Suppressor macrophage (primary cell): ENCODE results near the gene TBL1XR1.
"Not testable (repeated sequence)": the region's sequence is repeated elsewhere in the genome, so short reads cannot be mapped to it uniquely, and the experiment has no call there.

Experiments used
- DNase-seq, 4 experiments: peaks; one replicate each; pipeline ENCODE4 v3.0.0-alpha.2; 2020 to 2022

Gene TBL1XR1

DNA sequence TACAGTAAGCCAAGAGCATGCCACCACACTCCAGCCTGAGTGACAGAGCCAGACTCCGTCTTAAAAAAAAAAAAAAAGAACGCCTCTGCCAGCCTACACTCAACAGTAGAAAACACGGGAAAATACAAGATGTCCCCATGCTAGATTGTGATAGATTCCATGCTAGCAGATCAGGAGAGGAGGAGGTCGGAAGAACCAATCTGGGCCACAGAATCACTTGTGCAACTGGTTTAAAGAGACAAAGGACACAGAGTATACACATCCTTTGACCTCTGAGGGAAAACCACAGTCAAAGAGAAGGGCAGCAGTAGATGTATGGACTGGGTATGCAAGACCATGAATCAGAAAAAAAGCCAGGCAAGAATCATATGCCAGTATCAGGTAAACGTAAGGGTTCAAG lies 15.9 kb downstream of the TBL1XR1 start:
- no peak for DNase-seq

DNA sequence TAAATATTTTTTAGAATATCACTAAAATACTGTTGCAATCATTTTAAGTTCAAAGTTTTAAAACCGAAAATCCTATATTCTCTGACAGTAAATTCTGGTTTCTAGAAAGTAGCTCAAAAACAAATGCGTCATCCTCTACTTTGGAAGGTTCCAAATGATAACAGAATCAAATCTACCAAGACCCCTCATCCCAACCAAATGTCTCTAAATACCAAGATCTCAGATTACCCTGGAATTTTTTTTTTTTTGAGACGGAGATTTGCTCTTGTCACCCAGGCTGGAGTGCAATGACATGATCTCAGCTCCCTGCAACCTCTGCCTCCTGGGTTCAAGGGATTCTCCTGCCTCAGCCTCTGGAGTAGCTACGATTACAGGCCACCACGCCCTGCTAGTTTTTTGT lies 16.8 kb downstream of the TBL1XR1 start:
- no peak for DNase-seq

GRCh38 chr3:177179281-177180067 lies 17.8 kb downstream of the TBL1XR1 start:
- peak in 1 of 4 experiments; percentile 7 for DNase-seq

DNA sequence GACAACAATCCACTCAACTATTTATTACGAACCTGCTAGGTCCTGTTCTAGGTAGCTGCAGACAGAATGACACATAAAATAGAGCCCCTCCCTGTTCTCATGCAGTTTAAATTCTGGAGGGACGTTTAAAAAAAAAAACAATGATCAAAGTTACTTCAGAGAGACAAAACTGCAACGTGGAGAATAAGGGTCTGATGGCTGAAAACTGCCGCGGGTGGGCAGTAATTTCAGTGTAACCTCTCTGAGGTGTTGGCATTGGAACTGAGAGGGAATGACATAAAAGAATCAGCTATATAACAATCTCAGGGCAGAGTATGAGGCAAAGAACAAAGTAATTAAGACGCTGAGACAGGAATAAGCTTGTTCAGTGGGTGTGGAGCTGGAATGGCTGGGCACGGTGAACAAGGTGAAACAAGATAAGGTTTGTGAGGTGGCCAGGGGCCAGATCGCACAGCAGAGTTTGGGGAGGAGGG lies 19.5 kb downstream of the TBL1XR1 start:
- no peak for DNase-seq

GRCh38 chr3:177174607-177175170 lies 22.6 kb downstream of the TBL1XR1 start:
- no peak for DNase-seq

DNA sequence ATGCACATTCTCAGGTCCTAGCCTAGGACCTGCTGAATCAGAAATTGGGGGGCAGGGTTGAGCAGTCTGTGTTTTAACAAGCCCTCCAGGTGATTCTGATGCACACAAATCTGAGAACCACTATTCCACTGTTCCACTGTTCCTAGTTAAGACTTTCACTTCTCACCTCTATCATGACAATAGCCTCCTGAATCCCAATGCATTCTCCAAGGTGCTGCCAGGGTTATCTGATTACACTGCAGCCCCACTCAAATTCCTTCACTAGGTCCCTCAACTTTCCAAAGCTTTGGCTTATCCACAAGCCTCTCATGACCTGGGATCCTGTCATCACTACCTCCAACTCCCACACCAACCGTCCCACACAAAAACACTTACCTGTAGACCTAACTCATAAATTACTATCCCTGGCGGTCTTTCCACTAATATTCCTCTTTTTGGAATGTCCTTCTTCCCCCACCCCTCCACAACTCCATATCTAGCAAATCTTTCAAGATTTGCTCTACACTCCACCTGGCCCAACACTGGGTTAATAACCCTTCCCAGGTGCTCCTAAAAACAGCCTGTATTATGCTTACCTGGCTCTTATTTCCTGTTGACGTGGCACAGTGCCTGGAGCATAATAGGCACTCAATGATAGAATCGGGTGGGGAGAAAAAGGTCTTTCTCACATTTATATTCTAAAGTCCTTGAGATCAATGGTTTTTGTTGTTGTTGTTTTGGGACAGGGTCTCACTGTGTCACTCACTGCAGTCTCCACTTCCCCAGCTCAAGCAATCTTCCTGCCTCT lies 27.2 kb downstream of the TBL1XR1 start:
- DNase-seq = no peak

GRCh38 chr3:177168431-177168830 lies 28.9 kb downstream of the TBL1XR1 start:
- DNase-seq = no peak

GRCh38 chr3:177162742-177163141 lies 34.5 kb downstream of the TBL1XR1 start:
- DNase-seq = no peak

DNA sequence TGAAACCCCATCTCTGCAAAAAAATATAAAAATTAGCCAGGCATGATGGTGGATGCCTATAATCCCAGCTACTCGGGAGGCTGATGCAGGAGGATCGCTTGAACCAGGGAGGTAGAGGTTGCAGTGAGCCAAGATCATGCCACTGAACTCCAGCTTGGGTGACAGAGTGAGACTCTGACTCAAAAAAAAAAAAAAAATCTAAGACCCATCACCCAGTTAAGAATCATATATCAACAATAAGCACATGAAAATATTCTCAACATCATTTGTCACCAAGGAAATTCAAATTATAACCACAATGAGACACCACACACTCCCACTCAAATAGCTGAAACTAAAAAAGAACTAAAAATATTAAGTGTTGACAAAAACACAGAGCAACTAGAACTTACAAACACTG lies 35.7 kb downstream of the TBL1XR1 start:
- DNase-seq = not testable (repeated sequence)

DNA sequence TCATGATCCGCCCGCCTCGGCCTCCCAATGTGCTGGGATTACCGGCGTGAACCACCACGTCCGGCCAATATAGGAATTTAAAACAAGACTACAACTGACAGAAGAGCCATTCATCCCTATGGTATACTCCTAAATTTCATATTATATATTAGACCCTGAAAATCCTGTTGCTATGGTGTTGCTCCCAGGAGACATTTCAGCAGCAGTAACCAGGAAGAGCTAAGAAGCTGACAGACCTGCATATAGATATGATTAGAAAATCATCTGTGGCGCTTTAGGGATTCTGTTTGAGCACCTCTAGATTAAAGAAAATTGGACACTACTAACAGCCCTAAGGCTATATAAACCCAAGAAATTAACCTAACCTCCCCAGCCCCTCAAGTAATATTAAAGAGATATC lies 38.8 kb downstream of the TBL1XR1 start:
- DNase-seq = no peak

GRCh38 chr3:177157492-177157891 lies 39.8 kb downstream of the TBL1XR1 start:
- DNase-seq = no peak

DNA sequence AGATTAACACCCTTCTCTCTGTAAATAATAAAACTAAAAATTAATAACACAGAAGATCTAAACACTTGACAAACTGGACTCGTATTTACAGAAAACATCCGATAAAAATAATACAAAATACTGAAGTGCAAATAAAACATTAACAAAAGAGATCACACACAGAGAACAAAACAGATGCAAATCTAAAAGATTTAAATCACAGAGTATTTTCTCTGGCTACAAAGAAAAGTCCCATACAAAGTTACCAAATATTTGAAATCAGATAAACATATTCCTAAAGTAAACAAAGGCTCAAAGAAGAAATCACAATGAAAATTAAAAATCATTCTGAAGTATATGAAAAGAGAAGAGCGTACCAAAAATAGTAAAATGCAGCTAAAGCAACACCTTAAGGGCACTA lies 42.5 kb downstream of the TBL1XR1 start:
- DNase-seq = no peak

GRCh38 chr3:177150970-177151627 lies 46.2 kb downstream of the TBL1XR1 start:
- peak in 1 of 4 experiments; percentile 7 for DNase-seq

DNA sequence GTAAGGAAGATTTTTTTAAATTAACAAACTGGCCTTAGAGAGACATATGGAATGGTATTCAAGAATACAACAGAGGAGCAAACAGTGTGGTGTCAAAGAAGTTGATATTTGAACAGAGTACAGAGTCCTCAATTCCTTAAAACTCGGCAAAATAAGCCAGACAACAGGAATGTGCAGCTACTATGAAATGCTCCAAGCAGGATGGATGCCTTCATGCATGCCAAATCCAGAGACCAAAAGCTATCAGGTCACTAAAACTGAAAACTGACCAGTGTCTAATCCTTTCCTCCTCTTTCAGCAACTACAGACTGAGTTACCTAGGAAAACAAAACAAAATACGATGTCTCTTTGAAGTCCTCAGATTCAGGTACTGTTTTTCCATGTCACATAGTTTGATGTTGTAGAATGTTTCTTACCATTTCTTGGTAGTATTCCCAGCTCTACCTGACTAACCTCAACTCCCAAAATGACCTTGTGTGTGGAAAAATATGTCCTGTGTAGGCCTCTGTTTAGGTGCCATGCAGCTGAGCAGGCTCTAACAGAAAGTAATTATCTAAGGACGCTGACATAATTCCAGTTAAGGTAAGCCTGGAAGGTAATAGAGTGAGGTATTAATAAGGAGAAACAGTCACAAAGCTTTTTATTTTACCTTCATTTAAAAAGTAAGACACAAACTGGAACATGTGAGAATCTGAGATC lies 46.9 kb downstream of the TBL1XR1 start:
- no peak for DNase-seq

GRCh38 chr3:177149106-177149505 lies 48.2 kb downstream of the TBL1XR1 start:
- DNase-seq = no peak

DNA sequence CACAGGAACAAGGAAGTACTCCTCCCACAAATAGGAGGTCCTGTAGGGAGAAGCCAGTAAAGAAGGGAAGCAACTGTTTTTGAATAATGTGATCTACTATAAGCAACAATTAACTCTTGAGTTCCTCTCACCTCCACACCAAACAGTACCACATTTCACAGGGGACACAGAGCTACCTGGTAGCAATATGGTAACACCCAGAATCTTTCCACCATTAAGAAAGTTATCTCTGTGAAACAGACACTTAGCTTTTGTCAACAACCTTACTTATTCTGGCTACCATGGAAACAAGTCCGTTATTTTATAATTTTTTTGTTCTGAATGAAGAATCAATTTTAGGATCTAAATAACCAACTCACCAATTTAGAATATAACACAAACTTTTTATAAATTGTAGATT lies 49.5 kb downstream of the TBL1XR1 start:
- DNase-seq = peak in 3 of 4 experiments; percentile 8 to 23 (median 18)

- no peak for DNase-seq
Measured at GRCh38 chr3:177146646-177147045, 50.6 kb downstream of the TBL1XR1 start.

- DNase-seq = no peak
Measured at GRCh38 chr3:177145954-177146353, 51.3 kb downstream of the TBL1XR1 start.

- no peak for DNase-seq
Measured at GRCh38 chr3:177145381-177145780, 51.9 kb downstream of the TBL1XR1 start.

DNA sequence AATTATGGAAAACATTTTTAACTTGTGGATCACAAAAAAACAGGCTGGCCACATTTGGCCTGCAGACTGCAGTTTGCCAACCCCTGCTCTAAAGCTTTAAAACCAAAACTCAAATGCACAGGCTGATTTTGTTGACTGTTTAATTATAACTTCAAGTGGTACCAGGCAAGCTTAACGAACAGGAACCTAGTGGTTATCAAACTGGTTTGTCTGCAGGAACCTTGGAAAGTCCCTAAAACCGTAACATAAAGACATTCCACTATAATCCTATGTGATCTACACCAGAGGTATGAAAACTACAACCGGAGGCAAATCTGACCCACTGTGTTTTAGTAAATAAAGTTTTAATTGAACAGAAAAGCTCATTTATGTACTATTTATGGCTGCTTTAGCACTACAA lies 52.4 kb downstream of the TBL1XR1 start:
- DNase-seq = peak; percentile 11 to 65 (median 46)

DNA sequence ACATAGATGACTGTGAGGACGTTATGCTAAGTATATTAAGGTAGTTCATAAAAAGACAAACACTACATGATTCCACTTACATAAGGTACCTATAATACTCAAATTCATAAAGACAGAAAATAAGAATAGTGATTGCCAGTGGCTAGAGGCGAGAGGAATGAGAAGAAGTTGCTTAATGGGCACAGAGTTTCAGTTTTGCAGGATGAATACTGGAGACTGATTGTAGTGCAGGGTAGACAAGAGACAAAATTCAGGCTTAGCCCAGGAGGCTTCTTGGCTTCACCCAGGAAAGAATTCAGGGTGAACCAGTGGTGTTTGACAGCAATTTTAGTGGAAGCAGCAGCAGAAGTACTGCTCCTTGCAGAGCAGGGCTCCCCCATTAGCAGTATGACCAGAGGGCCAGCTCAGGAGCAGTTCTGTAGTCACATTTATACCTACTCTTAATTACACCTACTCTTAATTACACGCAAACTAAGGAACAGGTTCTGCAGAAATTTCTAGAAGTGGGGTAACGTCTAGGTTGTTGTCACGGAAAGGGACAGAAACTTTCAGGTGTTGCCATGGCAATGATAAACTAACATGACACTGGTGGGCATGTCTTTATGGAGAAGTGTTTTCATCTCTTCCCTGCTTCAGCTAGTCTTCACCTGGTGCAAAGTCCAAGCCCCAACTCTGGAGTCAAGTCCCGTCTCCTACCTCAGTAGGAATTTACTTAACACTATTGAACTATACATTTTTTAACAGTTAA lies 55.2 kb downstream of the TBL1XR1 start:
- no peak for DNase-seq

DNA sequence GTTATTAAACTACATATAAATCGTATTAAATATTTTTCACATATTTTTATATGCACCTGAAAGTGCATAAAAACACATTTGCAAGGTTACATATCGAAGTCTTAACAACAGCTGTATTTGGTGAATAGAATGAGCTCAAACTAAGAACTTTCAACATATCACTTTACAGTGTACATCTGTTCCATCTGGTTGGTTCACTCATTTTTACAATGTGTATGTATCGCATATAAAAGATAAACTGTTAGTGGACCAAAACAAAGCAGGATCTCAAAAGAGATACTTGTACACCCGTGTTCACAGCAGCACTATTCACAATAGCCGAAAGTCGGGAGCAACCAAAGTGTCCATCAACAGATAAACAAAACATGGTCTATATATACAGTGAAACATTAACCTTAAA lies 55.8 kb downstream of the TBL1XR1 start:
- no peak for DNase-seq
